Endothelial cell of umbilical vein (primary cell): ENCODE data around the gene AKAIN1. TPM values are rescaled to one million over a fixed set of nuclear protein-coding genes. Genes with fewer than 3 reads are reported as not detected.

Experiments
- BruUV-seq: library from RNA; stranded (reverse); fragments of 400-500 nt; replicated peaks from 2 replicates; lab custom pipeline; 2021; lab: Mats Ljungman, UMichigan
- CTCF ChIA-PET: fragments of 300-600, 350-600 bp; sonication (Branson Sonifier 250); formaldehyde crosslinking; loops from one replicate; lab custom pipeline; 2021; ENCODE audit warnings: antibody characterized with exemption, inconsistent platforms; lab: Charles Lee
- POLR2A ChIA-PET: fragments of 300-600, 350-600 bp; sonication (Branson Sonifier 250); formaldehyde crosslinking; loops from one replicate; lab custom pipeline; 2021; ENCODE audit warnings: antibody characterized with exemption, inconsistent platforms; lab: Charles Lee
- DNase-seq: peaks from one replicate; pipeline ENCODE4 v3.0.0-alpha.2; 2011; ENCODE audit warnings: low read depth, low spot score
- FAIRE-seq: peaks from 2 replicates; lab custom pipeline; 2011; peaks lifted over from hg19 to GRCh38; lab: Jason Lieb, UNC
- H2AFZ ChIP-seq: 2 replicates; pipeline ENCODE4 v1.6.0; 2012; ENCODE audit warnings: low read depth, low read length, control low read depth, inconsistent platforms
- H3K27ac ChIP-seq: 2 replicates; pipeline ENCODE4 v1.5.1; 2011; ENCODE audit warnings: low read depth, mild to moderate bottlenecking, control low read depth, low read length, moderate library complexity; ENCODE audit not compliant: insufficient read depth
- H3K27me3 ChIP-seq, 2 experiments: 2 replicates each; pipeline versions ENCODE4 v1.6.0 to v1.6.1; 2011; ENCODE audit warnings: low read length in 2 of 2, mixed read lengths in 1 of 2; ENCODE audit not compliant: control insufficient read depth in 2 of 2, insufficient read depth in 2 of 2
- H3K36me3 ChIP-seq, 2 experiments: 2 replicates in 1 of 2; 3 replicates in 1 of 2; pipeline ENCODE4 v1.5.1; 2011; ENCODE audit warnings: low read length in 2 of 2, mild to moderate bottlenecking in 1 of 2, moderate library complexity in 1 of 2; ENCODE audit not compliant: control insufficient read depth in 2 of 2, insufficient read depth in 2 of 2; ENCODE audit errors: extremely low read depth in 1 of 2
- H3K4me1 ChIP-seq: 3 replicates; pipeline ENCODE4 v1.5.1; 2011; ENCODE audit warnings: mild to moderate bottlenecking, low read length; ENCODE audit not compliant: control insufficient read depth, insufficient read depth; ENCODE audit errors: extremely low read depth
- H3K4me2 ChIP-seq: 2 replicates; pipeline ENCODE4 v1.6.1; 2011; ENCODE audit warnings: low read length, control low read depth, mixed read lengths; ENCODE audit not compliant: insufficient read depth
- H3K4me3 ChIP-seq, 3 experiments: fragments of 200-600 bp in 1 of 3; sonication (generic), shearing (Covaris generic) in 1 of 3; replicated peaks in 1 of 3; 2 replicates each; pipeline ENCODE4 v1.5.1; 2011 to 2016; ENCODE audit warnings: control low read depth in 3 of 3, low read length in 3 of 3, mild to moderate bottlenecking in 2 of 3, inconsistent platforms in 1 of 3, low read depth in 1 of 3, moderate library complexity in 1 of 3; ENCODE audit not compliant: insufficient read depth in 1 of 3
- H3K79me2 ChIP-seq: 2 replicates; pipeline ENCODE4 v1.6.0; 2012; ENCODE audit warnings: low read length, inconsistent platforms; ENCODE audit not compliant: control insufficient read depth, insufficient read depth
- H3K9ac ChIP-seq: replicated peaks from 2 replicates; pipeline ENCODE3; 2011; ENCODE audit warnings: low read length, control low read depth; ENCODE audit not compliant: insufficient read depth; ENCODE audit errors: extremely low read depth
- H3K9me1 ChIP-seq: replicated peaks from 3 replicates; pipeline ENCODE4 v1.6.0; 2011; ENCODE audit warnings: mild to moderate bottlenecking, low read length; ENCODE audit not compliant: control insufficient read depth, insufficient read depth; ENCODE audit errors: extremely low read depth
- H3K9me3 ChIP-seq: replicated peaks from 2 replicates; pipeline ENCODE4 v1.5.1; 2012; ENCODE audit warnings: low read length, inconsistent platforms; ENCODE audit not compliant: control insufficient read depth, insufficient read depth
- H4K20me1 ChIP-seq: replicated peaks from 2 replicates; pipeline ENCODE3; 2011; ENCODE audit warnings: mild to moderate bottlenecking, low read length; ENCODE audit not compliant: control insufficient read depth, insufficient read depth; ENCODE audit errors: extremely low read depth
- EZH2 ChIP-seq: IDR thresholded peaks from 2 replicates; pipeline ENCODE4 v1.6.1; 2012; ENCODE audit warnings: borderline replicate concordance, low read depth, mild to moderate bottlenecking, moderate library complexity, low read length, inconsistent platforms; ENCODE audit not compliant: severe bottlenecking
- FOS ChIP-seq: IDR thresholded peaks from 2 replicates; pipeline ENCODE4 v1.6.1; 2011; ENCODE audit warnings: mild to moderate bottlenecking, low read length, moderate library complexity, borderline replicate concordance; ENCODE audit not compliant: insufficient read depth
- GATA2 ChIP-seq: IDR thresholded peaks from 2 replicates; pipeline ENCODE4 v1.7.0; 2011; ENCODE audit warnings: low read depth, mild to moderate bottlenecking, moderate library complexity, mixed read lengths, low read length; ENCODE audit not compliant: insufficient read length, insufficient read depth
- JUN ChIP-seq: IDR thresholded peaks from 2 replicates; pipeline ENCODE4 v1.6.1; 2011; ENCODE audit warnings: borderline replicate concordance, low read depth; ENCODE audit not compliant: insufficient read length, insufficient read depth
- MYC ChIP-seq: IDR thresholded peaks from one replicate; pipeline ENCODE4 v1.6.1; 2011; ENCODE audit warnings: mild to moderate bottlenecking, low read depth, low read length
- POLR2A ChIP-seq: IDR thresholded peaks from 2 replicates; pipeline ENCODE4 v1.6.1; 2012; ENCODE audit warnings: low read depth, mild to moderate bottlenecking, control low read depth, low read length
- POLR2AphosphoS5 ChIP-seq: IDR thresholded peaks from 2 replicates; pipeline ENCODE4 v1.6.1; 2012; ENCODE audit warnings: low read depth, mild to moderate bottlenecking, control low read depth, low read length, moderate library complexity; ENCODE audit not compliant: insufficient read depth
- dilution Hi-C: fragments of 300-500 bp; cut with MboI; formaldehyde crosslinking; loops from one replicate; pipeline ENCODE4 v1.15.0; 2019; ENCODE audit warnings: low sequenced_read_pairs; ENCODE audit not compliant: extremely low pct_ligation_motif_present
- intact Hi-C: fragments of 100-400 bp; cut with micrococcal nuclease; formaldehyde crosslinking; loops from one replicate; pipeline ENCODE4 v1.10.0; 2022
- polyA plus RNA-seq, 4 experiments: library from polyadenylated mRNA; depleted of rRNA in 3 of 4; stranded (reverse) in 3 of 4; unstranded in 1 of 4; fragments of >200 nt; gene quantifications; 2 replicates each; pipeline versions ENCODE4 v1.2.1 to v1.2.3, GENCODE V29; 2011 to 2012; ENCODE audit warnings: missing spikeins in 1 of 4
- total RNA-seq: library from RNA; stranded (reverse); gene quantifications from 2 replicates; pipeline ENCODE4 v1.2.3, GENCODE V29; 2021
- TF ChIP-seq, protein P1 (sequence below): IDR thresholded peaks from 2 replicates; pipeline ENCODE4 v1.6.1; 2011; ENCODE audit not compliant: insufficient read depth, insufficient read length
- TF ChIP-seq, protein P2 (sequence below), 2 donors: IDR thresholded peaks; 1 replicate in 1 of 2; 2 replicates in 1 of 2; pipeline ENCODE4 v1.5.1; 2011; ENCODE audit warnings: low read length in 2 of 2, mild to moderate bottlenecking in 2 of 2, moderate library complexity in 2 of 2, control low read depth in 1 of 2, inconsistent platforms in 1 of 2, low read depth in 1 of 2; ENCODE audit not compliant: insufficient read depth in 1 of 2; ENCODE audit errors: extremely low read depth in 1 of 2

The AKAIN1 gene
- total and polyA plus RNA-seq, 2 donors (not counting 3 experiments of a cell fraction or from before 2014, with no cell fraction given): not detected

DNA sequence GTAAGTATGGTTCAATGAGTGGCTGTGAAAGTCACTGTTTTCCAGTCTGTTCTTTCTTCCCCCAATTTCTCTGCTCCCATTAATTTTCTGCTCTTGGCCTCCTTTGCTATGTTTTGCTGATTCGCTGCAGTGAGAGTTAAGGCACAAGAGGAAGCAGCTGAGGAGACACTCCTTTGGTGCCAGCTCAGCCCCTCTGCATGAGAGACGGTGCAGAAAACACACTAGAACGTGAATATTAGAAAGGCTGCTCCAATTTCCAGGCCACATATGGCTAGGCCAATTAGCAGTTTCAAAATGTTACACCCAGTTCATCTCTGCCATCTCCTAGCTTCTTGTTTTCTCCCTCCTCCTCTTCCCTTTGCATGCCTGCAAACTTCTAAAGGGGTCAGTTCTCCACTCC is 38.9 kb downstream of the AKAIN1 start:
- Histone ChIP-seq H3K4me1 (no peaks in the 10 kb centered on the region), H3K27ac (no peak overlapping the region), H3K36me3 (no peaks in the 10 kb centered on the region), H4K20me1 (no peaks in the 10 kb centered on the region), H3K79me2 (no peaks in the 10 kb centered on the region), H2AFZ (no peak overlapping the region), H3K27me3 (no peaks in the 10 kb centered on the region), H3K9ac (no peak overlapping the region), H3K9me1 (no peaks in the 10 kb centered on the region), H3K9me3 (no peaks in the 10 kb centered on the region), H3K4me2 (no peak overlapping the region), H3K4me3 (no peak overlapping the region)
- no peak for TF ChIP-seq EZH2
- TF ChIP-seq JUN: no peak
- TF ChIP-seq FOS: no peak
- no peak for TF ChIP-seq GATA2
- TF ChIP-seq, protein P1, sequence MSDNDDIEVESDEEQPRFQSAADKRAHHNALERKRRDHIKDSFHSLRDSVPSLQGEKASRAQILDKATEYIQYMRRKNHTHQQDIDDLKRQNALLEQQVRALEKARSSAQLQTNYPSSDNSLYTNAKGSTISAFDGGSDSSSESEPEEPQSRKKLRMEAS: no peak
- TF ChIP-seq POLR2A: no peak
- TF ChIP-seq, protein P2, sequence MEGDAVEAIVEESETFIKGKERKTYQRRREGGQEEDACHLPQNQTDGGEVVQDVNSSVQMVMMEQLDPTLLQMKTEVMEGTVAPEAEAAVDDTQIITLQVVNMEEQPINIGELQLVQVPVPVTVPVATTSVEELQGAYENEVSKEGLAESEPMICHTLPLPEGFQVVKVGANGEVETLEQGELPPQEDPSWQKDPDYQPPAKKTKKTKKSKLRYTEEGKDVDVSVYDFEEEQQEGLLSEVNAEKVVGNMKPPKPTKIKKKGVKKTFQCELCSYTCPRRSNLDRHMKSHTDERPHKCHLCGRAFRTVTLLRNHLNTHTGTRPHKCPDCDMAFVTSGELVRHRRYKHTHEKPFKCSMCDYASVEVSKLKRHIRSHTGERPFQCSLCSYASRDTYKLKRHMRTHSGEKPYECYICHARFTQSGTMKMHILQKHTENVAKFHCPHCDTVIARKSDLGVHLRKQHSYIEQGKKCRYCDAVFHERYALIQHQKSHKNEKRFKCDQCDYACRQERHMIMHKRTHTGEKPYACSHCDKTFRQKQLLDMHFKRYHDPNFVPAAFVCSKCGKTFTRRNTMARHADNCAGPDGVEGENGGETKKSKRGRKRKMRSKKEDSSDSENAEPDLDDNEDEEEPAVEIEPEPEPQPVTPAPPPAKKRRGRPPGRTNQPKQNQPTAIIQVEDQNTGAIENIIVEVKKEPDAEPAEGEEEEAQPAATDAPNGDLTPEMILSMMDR (IDR thresholded peaks at IDR 0.05; ENCODE audit: extremely low read depth in 1 of 2, insufficient read depth in 1 of 2, low read depth in 1 of 2, low read length in 2 of 2): no peak
- no peak for TF ChIP-seq POLR2AphosphoS5
- no peak for TF ChIP-seq MYC
- ChIA-PET POLR2A (no interaction called here), CTCF (no interaction called here)
- dilution Hi-C loops: no loop called here
- DNase-seq (no peak), FAIRE-seq (no peak)
- BruUV-seq: no TSS peak
- intact Hi-C loops: no loop called here
